ENCODE results near the gene DGCR8. TPM values are rescaled to one million over a fixed set of nuclear protein-coding genes. Genes with fewer than 3 reads are reported as not detected.

DGCR8 gene
- total RNA-seq, 2 donors from 2014 or later: 8.3 to 12.1 TPM

DNA sequence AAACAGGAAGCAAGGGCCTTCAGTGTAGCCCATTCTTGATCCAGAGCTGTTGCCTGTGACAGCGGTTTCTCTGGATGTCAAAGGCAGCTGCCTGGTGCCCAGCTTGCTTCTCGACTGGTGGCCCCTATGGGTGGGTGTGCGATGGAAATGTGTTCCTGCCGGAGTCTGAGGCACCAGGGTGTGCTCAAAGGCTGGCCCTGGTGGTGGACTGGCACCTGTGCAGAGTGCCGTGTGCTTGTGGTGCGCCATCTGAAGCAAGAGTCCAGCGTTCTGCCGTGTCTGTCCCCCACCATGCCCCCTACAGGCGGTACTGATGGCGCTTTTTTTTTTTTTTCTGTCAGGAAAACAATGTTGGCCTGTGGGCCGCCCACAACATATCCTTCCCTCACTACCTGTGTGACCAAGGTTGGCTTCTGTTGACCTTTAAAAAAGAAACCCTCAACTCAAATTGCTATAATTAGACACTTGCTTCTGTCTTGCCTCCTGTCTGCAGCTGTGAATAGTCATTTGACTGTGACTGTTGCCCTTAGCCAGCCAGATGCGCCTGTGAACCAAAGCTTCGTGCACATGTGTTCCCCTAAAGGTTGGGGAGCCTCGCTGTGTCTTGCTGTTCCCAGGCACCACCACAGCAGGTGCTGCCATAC, 31.1 kb downstream of the DGCR8 start:
- peaks cover 0 to 10% of the 10 kb centered on the region in 2 donors for H3K4me1 ChIP-seq
- TF ChIP-seq, protein P1, sequence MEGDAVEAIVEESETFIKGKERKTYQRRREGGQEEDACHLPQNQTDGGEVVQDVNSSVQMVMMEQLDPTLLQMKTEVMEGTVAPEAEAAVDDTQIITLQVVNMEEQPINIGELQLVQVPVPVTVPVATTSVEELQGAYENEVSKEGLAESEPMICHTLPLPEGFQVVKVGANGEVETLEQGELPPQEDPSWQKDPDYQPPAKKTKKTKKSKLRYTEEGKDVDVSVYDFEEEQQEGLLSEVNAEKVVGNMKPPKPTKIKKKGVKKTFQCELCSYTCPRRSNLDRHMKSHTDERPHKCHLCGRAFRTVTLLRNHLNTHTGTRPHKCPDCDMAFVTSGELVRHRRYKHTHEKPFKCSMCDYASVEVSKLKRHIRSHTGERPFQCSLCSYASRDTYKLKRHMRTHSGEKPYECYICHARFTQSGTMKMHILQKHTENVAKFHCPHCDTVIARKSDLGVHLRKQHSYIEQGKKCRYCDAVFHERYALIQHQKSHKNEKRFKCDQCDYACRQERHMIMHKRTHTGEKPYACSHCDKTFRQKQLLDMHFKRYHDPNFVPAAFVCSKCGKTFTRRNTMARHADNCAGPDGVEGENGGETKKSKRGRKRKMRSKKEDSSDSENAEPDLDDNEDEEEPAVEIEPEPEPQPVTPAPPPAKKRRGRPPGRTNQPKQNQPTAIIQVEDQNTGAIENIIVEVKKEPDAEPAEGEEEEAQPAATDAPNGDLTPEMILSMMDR (IDR thresholded peaks at IDR 0.05): peak in 1 of 2 donors; percentile 42
- no peaks in the 10 kb centered on the region for H3K27me3 ChIP-seq
- H3K27ac ChIP-seq: no peak overlapping the region
- no peak overlapping the region for H3K4me3 ChIP-seq
- H3K36me3 ChIP-seq: peaks cover 88% of the 10 kb centered on the region
- H3K9me3 ChIP-seq: no peaks in the 10 kb centered on the region
- DNase-seq (ENCODE audit: low spot score): no peak

DNA sequence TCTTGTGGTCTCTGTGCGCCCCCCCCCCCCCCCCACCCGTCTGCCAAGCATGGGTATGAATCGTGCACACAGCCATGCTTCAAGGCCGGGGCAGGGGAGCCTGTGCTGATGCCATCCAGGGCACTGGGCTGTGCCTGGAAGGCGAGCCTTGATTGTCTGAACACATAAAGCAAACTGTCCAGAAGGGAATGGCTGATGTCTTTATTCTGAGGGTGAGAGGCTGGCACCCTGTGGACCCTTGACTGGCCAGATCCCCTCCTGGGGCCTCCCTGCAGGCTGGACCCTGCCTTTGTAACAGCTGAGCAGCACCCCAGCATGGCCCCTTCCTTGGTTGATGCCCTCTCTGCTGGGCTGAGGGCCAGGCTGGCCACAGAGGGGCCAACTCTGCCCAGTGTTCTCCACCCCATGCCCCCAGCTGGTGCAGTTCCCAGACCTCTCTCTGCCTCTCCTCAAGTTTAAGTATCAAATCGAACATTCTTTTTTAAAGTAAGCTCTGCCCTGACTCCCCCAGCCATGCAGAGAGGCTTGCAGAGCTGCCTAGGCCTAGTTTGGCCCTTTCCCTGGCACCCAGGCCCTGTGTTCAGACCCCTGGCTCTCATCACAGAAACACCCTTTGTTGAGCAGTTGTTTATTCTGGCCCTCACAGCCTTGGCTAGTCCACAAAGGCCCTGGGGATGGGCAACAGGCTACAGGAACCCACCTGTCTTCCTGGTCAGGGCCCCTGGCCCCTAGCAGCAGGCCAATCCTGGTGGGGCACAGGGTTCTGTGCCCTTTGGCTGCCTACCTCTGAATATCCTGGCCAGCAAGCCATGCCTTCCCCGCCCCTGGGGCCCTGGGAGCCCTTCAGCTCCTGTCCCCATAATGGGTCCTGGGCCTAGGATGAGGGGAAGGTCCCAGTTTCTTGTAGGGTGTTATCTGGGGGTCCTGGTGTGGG, 31.9 kb downstream of the DGCR8 start:
- no peak overlapping the region for H3K4me3 ChIP-seq
- TF ChIP-seq, protein P1 (IDR thresholded peaks at IDR 0.05): no peak
- peaks cover 0 to 18% of the 10 kb centered on the region in 2 donors for H3K4me1 ChIP-seq
- H3K27ac ChIP-seq: no peak overlapping the region
- peaks cover 81% of the 10 kb centered on the region for H3K36me3 ChIP-seq
- no peaks in the 10 kb centered on the region for H3K27me3 ChIP-seq
- no peaks in the 10 kb centered on the region for H3K9me3 ChIP-seq
- DNase-seq (ENCODE audit: low spot score): no peak

- no peaks in the 10 kb centered on the region for H3K27me3 ChIP-seq
- TF ChIP-seq, protein P1 (IDR thresholded peaks at IDR 0.05): no peak
- H3K36me3 ChIP-seq: peaks cover 71% of the 10 kb centered on the region
- no peak overlapping the region for H3K4me3 ChIP-seq
- no peaks in the 10 kb centered on the region for H3K9me3 ChIP-seq
- peaks cover 0 to 21% of the 10 kb centered on the region in 2 donors for H3K4me1 ChIP-seq
- DNase-seq (ENCODE audit: low spot score): no peak
- no peak overlapping the region for H3K27ac ChIP-seq
These were observed 32.8 kb downstream of the DGCR8 start for GRCh38 chr22:20112623-20113511.

DNA sequence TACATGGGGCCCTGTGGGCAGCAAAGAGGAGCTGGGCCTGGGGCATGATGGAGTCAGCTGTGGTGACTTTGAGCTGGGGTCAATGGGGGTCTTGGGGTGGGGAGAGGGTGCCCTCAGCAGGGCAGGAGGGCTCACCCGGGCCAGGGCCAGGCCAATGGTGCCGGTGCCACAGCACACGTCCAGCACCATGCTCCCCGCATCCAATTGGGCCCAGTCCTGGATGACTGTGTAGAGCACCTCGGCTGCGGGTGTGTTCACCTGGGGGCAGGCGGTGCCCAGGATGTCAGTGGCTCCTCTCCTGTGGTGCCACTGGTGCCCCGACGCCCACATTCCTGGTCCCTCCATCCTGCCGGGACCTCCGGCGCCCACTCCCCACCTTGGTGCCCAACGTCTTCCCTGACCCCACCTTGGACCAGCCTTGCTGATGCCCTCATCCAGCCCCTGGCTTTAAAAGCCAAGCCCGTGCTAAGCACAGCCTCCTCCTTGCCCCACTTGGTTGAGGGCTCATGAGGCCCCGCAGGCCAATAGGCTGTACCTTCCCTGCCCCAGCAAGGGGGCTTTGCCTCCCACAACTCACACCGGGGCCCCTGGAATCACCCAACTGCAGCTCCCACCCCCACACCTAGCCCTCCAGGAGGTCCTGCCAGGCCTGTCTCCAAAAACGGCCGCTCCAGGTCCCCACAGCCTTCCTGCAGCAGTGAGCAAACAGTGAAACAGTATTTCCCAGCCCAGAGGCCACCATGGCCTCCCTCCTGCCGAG, 33.7 kb downstream of the DGCR8 start:
- DNase-seq (ENCODE audit: low spot score): no peak
- H3K36me3 ChIP-seq: peaks cover 63% of the 10 kb centered on the region
- H3K4me1 ChIP-seq: peaks cover 0 to 29% of the 10 kb centered on the region in 2 donors
- H3K27me3 ChIP-seq: no peaks in the 10 kb centered on the region
- no peaks in the 10 kb centered on the region for H3K9me3 ChIP-seq
- TF ChIP-seq, protein P1 (IDR thresholded peaks at IDR 0.05): no peak
- H3K4me3 ChIP-seq: no peak overlapping the region
- H3K27ac ChIP-seq: no peak overlapping the region

Measured in right atrium auricular region (tissue), 2 donors.